ENCODE data around the gene AHDC1.
A peak's percentile ranks its signal among the peaks of the same experiment; 100 is the strongest.

AHDC1 gene

GRCh38 chr1:27574001-27574781, 29.8 kb downstream of the AHDC1 start:
- Histone ChIP-seq H3K27me3 (no peaks in the 10 kb centered on the region), H3K4me1 (peaks cover 34% of the 10 kb centered on the region), H3K4me3 (ENCODE audit: low read depth, low read length) (no peak overlapping the region), H3K9me3 (no peaks in the 10 kb centered on the region), H3K36me3 (no peaks in the 10 kb centered on the region)
- no peak for TF ChIP-seq CTCF (IDR thresholded peaks at IDR 0.05; ENCODE audit: low read depth, low read length)
- peak; percentile 40 for DNase-seq

GRCh38 chr1:27572679-27573426, 31.1 kb downstream of the AHDC1 start:
- Histone ChIP-seq H3K27me3 (no peaks in the 10 kb centered on the region), H3K4me1 (peaks cover 37% of the 10 kb centered on the region), H3K4me3 (ENCODE audit: low read depth, low read length) (no peak overlapping the region), H3K9me3 (no peaks in the 10 kb centered on the region), H3K36me3 (no peaks in the 10 kb centered on the region)
- peak; percentile 68 for DNase-seq
- TF ChIP-seq CTCF (IDR thresholded peaks at IDR 0.05; ENCODE audit: low read depth, low read length), result no peak

GRCh38 chr1:27572019-27572678, 31.8 kb downstream of the AHDC1 start:
- no peak overlapping the region for H3K4me3 ChIP-seq (ENCODE audit: low read depth, low read length)
- DNase-seq, result no peak
- H3K4me1 ChIP-seq, result peaks cover 42% of the 10 kb centered on the region

GRCh38 chr1:27571439-27572018, 32.4 kb downstream of the AHDC1 start:
- DNase-seq, result no peak
- H3K27me3 ChIP-seq, result no peaks in the 10 kb centered on the region
- TF ChIP-seq CTCF (IDR thresholded peaks at IDR 0.05; ENCODE audit: low read depth, low read length), result no peak
- no peaks in the 10 kb centered on the region for H3K9me3 ChIP-seq
- no peak overlapping the region for H3K4me3 ChIP-seq (ENCODE audit: low read depth, low read length)
- no peaks in the 10 kb centered on the region for H3K36me3 ChIP-seq
- peaks cover 36% of the 10 kb centered on the region for H3K4me1 ChIP-seq

More at GRCh38 chr1:27572019-27572678, 31.8 kb downstream of the AHDC1 start:
- H3K27me3 ChIP-seq, result no peaks in the 10 kb centered on the region
- no peak for TF ChIP-seq CTCF (IDR thresholded peaks at IDR 0.05; ENCODE audit: low read depth, low read length)
- H3K36me3 ChIP-seq, result no peaks in the 10 kb centered on the region
- H3K9me3 ChIP-seq, result no peaks in the 10 kb centered on the region

GRCh38 chr1:27570784-27571183, 33.2 kb downstream of the AHDC1 start:
- Histone ChIP-seq H3K4me1 (peaks cover 32% of the 10 kb centered on the region), H3K27me3 (no peaks in the 10 kb centered on the region), H3K9me3 (no peaks in the 10 kb centered on the region), H3K4me3 (ENCODE audit: low read depth, low read length) (no peak overlapping the region), H3K36me3 (no peaks in the 10 kb centered on the region)
- no peak for DNase-seq
- no peak for TF ChIP-seq CTCF (IDR thresholded peaks at IDR 0.05; ENCODE audit: low read depth, low read length)

Data from BE2C (cell line).